ENCODE data around the gene CENPL. TPM values are rescaled to one million over a fixed set of nuclear protein-coding genes. Genes with fewer than 3 reads are reported as not detected.

Gene CENPL
- total and polyA plus RNA-seq, 2 of the 8 experiments (the other 6 are each of a cell fraction or from before 2014, with no cell fraction given) = 6.6 to 16.0 TPM

- Histone ChIP-seq H3K79me2 (ENCODE audit: control insufficient read depth in 1 of 2, insufficient read depth in 2 of 2, low read length in 2 of 2) (no peaks in the 10 kb centered on the region), H3K9me3 (ENCODE audit: insufficient read depth in 2 of 2, low read depth in 1 of 2, low read length in 1 of 2) (no peaks in the 10 kb centered on the region), H2BK12ac (ENCODE audit: low read depth, low read length) (no peak overlapping the region), H3K14ac (ENCODE audit: insufficient read length) (no peak overlapping the region), H3K79me1 (ENCODE audit: low read depth, low read length) (no peaks in the 10 kb centered on the region), H4K8ac (ENCODE audit: extremely low read depth, insufficient read depth, low read length) (no peak overlapping the region), H3K56ac (replicated peaks; ENCODE audit: insufficient read length, low read depth, low read length) (no peak overlapping the region), H3K36me3 (ENCODE audit: control insufficient read depth in 2 of 4, insufficient read depth in 4 of 4, low read length in 3 of 4) (peaks cover 5 to 42% (median 16%) of the 10 kb centered on the region in 4 experiments; a peak in 7 of 8 replicates), H2AFZ (ENCODE audit: low read length) (no peak overlapping the region), H2BK5ac (ENCODE audit: low read depth, low read length) (no peak overlapping the region), H4K20me1 (replicated peaks in 1 of 2; ENCODE audit: control insufficient read depth in 1 of 2, insufficient read depth in 2 of 2, low read length in 2 of 2) (peaks cover 0 to 1% of the 10 kb centered on the region in 2 experiments), H3K27ac (ENCODE audit: low read depth, low read length) (no peak overlapping the region), H4K91ac (replicated peaks; ENCODE audit: insufficient read length, low read length) (no peak overlapping the region), H2AK5ac (ENCODE audit: low read depth, low read length) (no peak overlapping the region), H3K4me3 (ENCODE audit: extremely low read depth in 1 of 4, insufficient read depth in 2 of 4, low read depth in 3 of 4, low read length in 4 of 4) (no peak overlapping the region), H3K23ac (ENCODE audit: insufficient read length) (no peak overlapping the region), H2BK15ac (ENCODE audit: low read length) (no peak overlapping the region), H3K27me3 (replicated peaks in 1 of 4; ENCODE audit: control insufficient read depth in 3 of 4, extremely low read depth in 1 of 4, insufficient read depth in 3 of 4, low read length in 3 of 4) (no peaks in the 10 kb centered on the region), H2BK20ac (ENCODE audit: low read length) (no peak overlapping the region), H3K23me2 (ENCODE audit: low read depth, low read length) (no peaks in the 10 kb centered on the region), H3K4me1 (replicated peaks in 1 of 4; ENCODE audit: control insufficient read depth in 3 of 4, insufficient read depth in 4 of 4, low read length in 3 of 4) (peaks cover 0 to 9% (median 4%) of the 10 kb centered on the region in 4 experiments; a peak in 5 of 7 replicates), H2BK120ac (replicated peaks; ENCODE audit: low read depth, low read length) (no peak overlapping the region), H3K4me2 (ENCODE audit: insufficient read depth in 1 of 2, low read depth in 2 of 2, low read length in 2 of 2) (no peak overlapping the region), H4K5ac (ENCODE audit: insufficient read length, low read depth, low read length) (no peak overlapping the region), H3K4ac (replicated peaks; ENCODE audit: insufficient read length, low read depth, low read length) (no peak overlapping the region), H3K18ac (ENCODE audit: extremely low read depth, low read length) (no peak overlapping the region), H3K9ac (replicated peaks in 1 of 4; ENCODE audit: extremely low read depth in 1 of 4, low read depth in 3 of 4, low read length in 3 of 4) (no peak overlapping the region)
- DNase-seq (ENCODE audit: low read depth in 1 of 2, low spot score in 2 of 2) (no peak), FAIRE-seq (no peak)
- TF ChIP-seq NRF1 (IDR thresholded peaks at IDR 0.05; ENCODE audit: low read depth, low read length) = no peak
- TF ChIP-seq SUZ12 (IDR thresholded peaks at IDR 0.05; ENCODE audit: low read length) = no peak
- TF ChIP-seq GABPA (IDR thresholded peaks at IDR 0.05; ENCODE audit: borderline replicate concordance, insufficient read depth, low read length) = no peak
- no peak for TF ChIP-seq TBP (IDR thresholded peaks at IDR 0.05; ENCODE audit: low read depth, low read length)
- TF ChIP-seq ATF3 (IDR thresholded peaks at IDR 0.05; ENCODE audit: insufficient read depth, low read depth, low read length) = no peak
- ChIA-PET CTCF (ENCODE audit: partially characterized antibody) (interaction anchor here (0.6 to 1.8 kb wide), 6 partner anchors 8 to 1873 kb away, joined by 3 to 4 read pairs (median 3); no protein-coding TSS in a partner anchor), POLR2A (ENCODE audit: partially characterized antibody) (interaction anchor here (0.6 to 17.5 kb wide), 5 partner anchors 8 to 338 kb away, joined by 3 to 475 read pairs (median 6); partner anchors contain the start of genes GAS5 and ZBTB37)
- 85% methylated on average over 4 of the region's 4 CpGs; no CpG with 5 or more reads in 1 of the 2 experiments for WGBS, 2 experiments (ENCODE audit: extremely low coverage in 1 of 2, insufficient coverage in 1 of 2, insufficient read length in 1 of 2, insufficient replicate concordance in 2 of 2, low coverage in 1 of 2, low lambda C conversion rate in 2 of 2, missing lambda C conversion rate in 1 of 2)
These were observed 27.4 kb upstream of the CENPL start for GRCh38 chr1:173852105-173852504.
